Activated CD8-positive, alpha-beta T cell treated with anti-CD3 and anti-CD28 coated beads for 36 hours (primary cell): ENCODE results near the gene LSP1. TPM values are rescaled to one million over a fixed set of nuclear protein-coding genes. Genes with fewer than 3 reads are reported as not detected.

ENCODE experiments used
- ATAC-seq: fragments of 200-7000 bp; cut with Tn5 transposase; one replicate; pipeline ENCODE4 v1.10.0; 2021; ENCODE audit warnings: mild to moderate bottlenecking, moderate library complexity
- CTCF ChIA-PET: fragments of 350-600 bp; sonication (Branson Sonifier 250); formaldehyde crosslinking; loops from one replicate; lab custom pipeline; 2021; ENCODE audit warnings: antibody characterized with exemption; lab: Charles Lee
- POLR2A ChIA-PET: fragments of 350-600 bp; sonication (Branson Sonifier 250); formaldehyde crosslinking; loops from one replicate; lab custom pipeline; 2021; ENCODE audit warnings: antibody characterized with exemption; lab: Charles Lee
- DNase-seq: peaks from one replicate; pipeline ENCODE4 v3.0.0-alpha.2; 2020
- H3K27ac Mint-ChIP-seq: one replicate; pipeline ENCODE4 v1.8.0; 2021; ENCODE audit warnings: mild to moderate bottlenecking, mixed read lengths
- H3K27me3 Mint-ChIP-seq: one replicate; pipeline ENCODE4 v1.8.0; 2021; ENCODE audit warnings: mixed read lengths
- H3K36me3 Mint-ChIP-seq: one replicate; pipeline ENCODE4 v1.8.0; 2021; ENCODE audit warnings: low read depth, mixed read lengths
- H3K4me1 Mint-ChIP-seq: one replicate; pipeline ENCODE4 v1.8.0; 2021; ENCODE audit warnings: low read depth, mixed read lengths
- H3K4me3 Mint-ChIP-seq: one replicate; pipeline ENCODE4 v1.8.0; 2021; ENCODE audit warnings: mild to moderate bottlenecking, moderate library complexity, mixed read lengths
- H3K9me3 Mint-ChIP-seq: one replicate; pipeline ENCODE4 v1.8.0; 2021; ENCODE audit warnings: mixed read lengths
- intact Hi-C: fragments of 100-400 bp; cut with micrococcal nuclease; formaldehyde crosslinking; loops from one replicate; pipeline ENCODE4 v1.10.0; 2022
- total RNA-seq, 2 experiments: library from RNA; stranded (reverse); gene quantifications; one replicate each; pipeline ENCODE4 v1.2.3, GENCODE V29; 2021
- TF ChIP-seq, protein P1 (sequence below): fragments of 200-600 bp; IDR thresholded peaks from one replicate; pipeline ENCODE4 v1.8.0; 2022; ENCODE audit warnings: antibody characterized with exemption, mild to moderate bottlenecking

LSP1 gene
- total RNA-seq, 2 experiments from 2014 or later = 247 to 251 TPM

GRCh38 chr11:1892558-1892957 is 39.7 kb downstream of the LSP1 start:
- H3K27me3 Mint-ChIP-seq = peaks cover 8% of the 10 kb centered on the region
- DNase-seq = no peak
- POLR2A ChIA-PET = interaction anchor here (0.8 to 5.7 kb wide), 5 partner anchors 10 to 49 kb away, joined by 4 to 81 read pairs (median 25); partner anchors contain the start of genes LSP1 and TNNT3
- ATAC-seq = no peak
- H3K27ac Mint-ChIP-seq = peak overlapping the region; percentile 25
- peaks cover 42% of the 10 kb centered on the region for H3K36me3 Mint-ChIP-seq
- TF ChIP-seq, protein P1, sequence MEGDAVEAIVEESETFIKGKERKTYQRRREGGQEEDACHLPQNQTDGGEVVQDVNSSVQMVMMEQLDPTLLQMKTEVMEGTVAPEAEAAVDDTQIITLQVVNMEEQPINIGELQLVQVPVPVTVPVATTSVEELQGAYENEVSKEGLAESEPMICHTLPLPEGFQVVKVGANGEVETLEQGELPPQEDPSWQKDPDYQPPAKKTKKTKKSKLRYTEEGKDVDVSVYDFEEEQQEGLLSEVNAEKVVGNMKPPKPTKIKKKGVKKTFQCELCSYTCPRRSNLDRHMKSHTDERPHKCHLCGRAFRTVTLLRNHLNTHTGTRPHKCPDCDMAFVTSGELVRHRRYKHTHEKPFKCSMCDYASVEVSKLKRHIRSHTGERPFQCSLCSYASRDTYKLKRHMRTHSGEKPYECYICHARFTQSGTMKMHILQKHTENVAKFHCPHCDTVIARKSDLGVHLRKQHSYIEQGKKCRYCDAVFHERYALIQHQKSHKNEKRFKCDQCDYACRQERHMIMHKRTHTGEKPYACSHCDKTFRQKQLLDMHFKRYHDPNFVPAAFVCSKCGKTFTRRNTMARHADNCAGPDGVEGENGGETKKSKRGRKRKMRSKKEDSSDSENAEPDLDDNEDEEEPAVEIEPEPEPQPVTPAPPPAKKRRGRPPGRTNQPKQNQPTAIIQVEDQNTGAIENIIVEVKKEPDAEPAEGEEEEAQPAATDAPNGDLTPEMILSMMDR = no peak
- intact Hi-C loops = no loop called here
- peak overlapping the region; percentile 83 for H3K4me3 Mint-ChIP-seq
- peaks cover 41% of the 10 kb centered on the region for H3K4me1 Mint-ChIP-seq
- peaks cover 3% of the 10 kb centered on the region for H3K9me3 Mint-ChIP-seq
- CTCF ChIA-PET = interaction anchor here (2.7 kb wide), 1 partner anchor 24 kb away, joined by 12 read pairs; no protein-coding TSS in a partner anchor

- Mint-ChIP-seq H3K27ac (no peak overlapping the region), H3K9me3 (peaks cover 3% of the 10 kb centered on the region), H3K4me3 (peak overlapping the region; percentile 18), H3K27me3 (peaks cover 13% of the 10 kb centered on the region), H3K4me1 (peaks cover 32% of the 10 kb centered on the region), H3K36me3 (peaks cover 34% of the 10 kb centered on the region)
- no peak for DNase-seq
- POLR2A ChIA-PET = no interaction called here
- TF ChIP-seq, protein P1 = no peak
- no peak for ATAC-seq
- intact Hi-C loops = loop anchor here (1.0 kb wide), 1 partner anchor 23 kb away; no protein-coding TSS in a partner anchor
- CTCF ChIA-PET = no interaction called here
Observed at GRCh38 chr11:1893581-1894359, 40.9 kb downstream of the LSP1 start.

GRCh38 chr11:1894759-1895158 is 41.9 kb downstream of the LSP1 start:
- ATAC-seq (no peak), DNase-seq (no peak)
- H3K4me3 Mint-ChIP-seq = no peak overlapping the region
- peaks cover 15% of the 10 kb centered on the region for H3K27me3 Mint-ChIP-seq
- intact Hi-C loops = loop anchor here (5.0 kb wide), 1 partner anchor 43 kb away; no protein-coding TSS in a partner anchor
- H3K27ac Mint-ChIP-seq = no peak overlapping the region
- TF ChIP-seq, protein P1 = no peak
- ChIA-PET POLR2A (no interaction called here), CTCF (no interaction called here)
- peaks cover 3% of the 10 kb centered on the region for H3K9me3 Mint-ChIP-seq
- peaks cover 26% of the 10 kb centered on the region for H3K36me3 Mint-ChIP-seq
- H3K4me1 Mint-ChIP-seq = peaks cover 29% of the 10 kb centered on the region

DNA sequence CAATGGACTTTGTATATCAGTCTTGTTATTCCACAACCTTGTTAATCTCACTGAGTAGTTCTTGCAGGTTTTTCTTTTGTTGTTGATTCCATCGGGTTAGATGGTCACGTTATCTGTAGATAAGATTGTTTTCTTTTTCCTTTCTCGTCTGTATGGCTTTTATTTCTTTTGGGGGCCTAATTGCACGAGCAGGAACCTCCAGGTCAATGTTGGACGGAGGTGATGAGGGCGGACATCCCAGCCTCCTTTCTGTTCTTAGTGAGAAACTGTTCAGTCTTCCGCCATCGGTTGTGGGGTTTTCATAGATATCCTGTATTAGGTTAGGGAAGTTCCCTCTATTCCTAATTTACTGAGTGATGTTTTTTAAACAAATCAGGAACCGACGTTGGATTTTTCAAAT is 43.6 kb downstream of the LSP1 start:
- ChIA-PET CTCF (interaction anchor here (0.9 to 3.4 kb wide), 4 partner anchors 14 to 255 kb away, joined by 3 to 13 read pairs (median 6); partner anchors contain the start of gene MRPL23), POLR2A (no interaction called here)
- peaks cover 24% of the 10 kb centered on the region for H3K4me1 Mint-ChIP-seq
- no peak overlapping the region for H3K27ac Mint-ChIP-seq
- DNase-seq (no peak), ATAC-seq (no peak)
- TF ChIP-seq, protein P1 = no peak
- H3K27me3 Mint-ChIP-seq = peaks cover 15% of the 10 kb centered on the region
- intact Hi-C loops = loop anchor here (5.0 kb wide), 1 partner anchor 41 kb away; no protein-coding TSS in a partner anchor
- peaks cover 13% of the 10 kb centered on the region for H3K36me3 Mint-ChIP-seq
- H3K9me3 Mint-ChIP-seq = peaks cover 3% of the 10 kb centered on the region
- H3K4me3 Mint-ChIP-seq = no peak overlapping the region

DNA sequence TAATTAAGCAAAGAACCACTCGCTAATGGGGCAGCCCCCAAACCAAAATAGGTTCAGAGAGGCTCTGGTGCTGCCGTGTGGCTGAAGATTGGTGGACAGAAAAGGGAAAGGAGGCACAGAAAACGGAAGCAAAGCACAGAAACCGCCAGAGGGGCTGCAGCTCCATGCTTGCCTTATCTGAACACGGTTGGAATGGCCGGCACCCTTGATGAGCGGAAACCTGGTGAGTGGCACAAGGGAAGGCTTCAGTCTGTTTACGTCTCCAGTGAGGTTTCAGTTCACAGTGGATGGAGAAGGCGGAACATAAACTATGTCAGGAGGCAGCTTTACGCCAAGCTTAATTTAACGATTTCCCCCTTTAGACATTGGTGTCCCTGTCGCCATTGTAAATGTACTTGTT is 44.0 kb downstream of the LSP1 start:
- H3K36me3 Mint-ChIP-seq = peaks cover 9% of the 10 kb centered on the region
- ChIA-PET CTCF (interaction anchor here (0.9 to 3.4 kb wide), 5 partner anchors 9 to 255 kb away, joined by 3 to 13 read pairs (median 5); no protein-coding TSS in a partner anchor), POLR2A (no interaction called here)
- no peak for DNase-seq
- peaks cover 20% of the 10 kb centered on the region for H3K4me1 Mint-ChIP-seq
- peaks cover 15% of the 10 kb centered on the region for H3K27me3 Mint-ChIP-seq
- peak overlapping the region; percentile 36 for H3K4me3 Mint-ChIP-seq
- no peak overlapping the region for H3K27ac Mint-ChIP-seq
- intact Hi-C loops = loop anchor here (5.0 kb wide), 1 partner anchor 40 kb away; no protein-coding TSS in a partner anchor
- ATAC-seq = no peak
- peaks cover 3% of the 10 kb centered on the region for H3K9me3 Mint-ChIP-seq
- TF ChIP-seq, protein P1 = no peak
